ENCODE data around the gene PNP. TPM values are rescaled to one million over a fixed set of nuclear protein-coding genes. Genes with fewer than 3 reads are reported as not detected.

The PNP gene
- total and polyA plus RNA-seq, 4 donors: 15.5 to 119 (median 37.0) TPM

- H3K9ac ChIP-seq (ENCODE audit: insufficient read depth in 1 of 2, low read length in 2 of 2): peak overlapping the region; percentile 87 to 93
- no peak for TF ChIP-seq CTCF (IDR thresholded peaks at IDR 0.05; ENCODE audit: control extremely low read depth, extremely low read depth)
- H3K4me1 ChIP-seq (ENCODE audit: control insufficient read depth in 5 of 5, insufficient read depth in 5 of 5, low read length in 5 of 5): peaks cover 0 to 20% (median 12%) of the 10 kb centered on the region in 5 donors
- H3K9me3 ChIP-seq (ENCODE audit: control insufficient read depth in 4 of 4, insufficient read depth in 3 of 4, low read length in 3 of 4): no peaks in the 10 kb centered on the region
- peaks cover 20 to 39% (median 30%) of the 10 kb centered on the region in 4 donors for H3K36me3 ChIP-seq (ENCODE audit: control insufficient read depth in 4 of 4, insufficient read depth in 4 of 4, low read length in 4 of 4)
- 1% methylated on average over 39 of the region's 39 CpGs for WGBS, 2 donors
- DNase-seq (peak in 1 of 3 donors; percentile 20), ATAC-seq (ENCODE audit: insufficient read depth, low FRiP score) (peak; percentile 67)
- peak overlapping the region; percentile 74 for H3K4me3 ChIP-seq
- H3K27ac ChIP-seq (ENCODE audit: low read depth in 1 of 2, low read length in 1 of 2): peak overlapping the region; percentile 96
- no peaks in the 10 kb centered on the region for H3K27me3 ChIP-seq (ENCODE audit: control insufficient read depth in 3 of 3, insufficient read depth in 3 of 3, low read length in 2 of 3)
Measured at GRCh38 chr14:20455355-20456300, 13.6 kb upstream of the PNP start.

GRCh38 chr14:20456971-20457370, 12.2 kb upstream of the PNP start:
- no peak overlapping the region for H3K4me3 ChIP-seq
- H3K27ac ChIP-seq (ENCODE audit: low read depth in 1 of 2, low read length in 1 of 2): no peak overlapping the region
- peaks cover 0 to 22% (median 13%) of the 10 kb centered on the region in 5 donors for H3K4me1 ChIP-seq (ENCODE audit: control insufficient read depth in 5 of 5, insufficient read depth in 5 of 5, low read length in 5 of 5)
- ATAC-seq (ENCODE audit: insufficient read depth, low FRiP score): no peak
- WGBS, 2 donors: 28 to 64% methylated on average over 13 of the region's 13 CpGs
- H3K27me3 ChIP-seq (ENCODE audit: control insufficient read depth in 3 of 3, insufficient read depth in 3 of 3, low read length in 2 of 3): no peaks in the 10 kb centered on the region
- H3K9ac ChIP-seq (ENCODE audit: insufficient read depth in 1 of 2, low read length in 2 of 2): peak overlapping the region in 1 of 2 donors; percentile 28
- no peak for DNase-seq
- no peak for TF ChIP-seq CTCF (IDR thresholded peaks at IDR 0.05; ENCODE audit: control extremely low read depth, extremely low read depth)
- peaks cover 17 to 37% (median 27%) of the 10 kb centered on the region in 4 donors for H3K36me3 ChIP-seq (ENCODE audit: control insufficient read depth in 4 of 4, insufficient read depth in 4 of 4, low read length in 4 of 4)
- no peaks in the 10 kb centered on the region for H3K9me3 ChIP-seq (ENCODE audit: control insufficient read depth in 4 of 4, insufficient read depth in 3 of 4, low read length in 3 of 4)

GRCh38 chr14:20458031-20458789, 11.0 kb upstream of the PNP start:
- no peak for TF ChIP-seq CTCF (IDR thresholded peaks at IDR 0.05; ENCODE audit: control extremely low read depth, extremely low read depth)
- no peak overlapping the region for H3K27ac ChIP-seq (ENCODE audit: low read depth in 1 of 2, low read length in 1 of 2)
- no peak overlapping the region for H3K9ac ChIP-seq (ENCODE audit: insufficient read depth in 1 of 2, low read length in 2 of 2)

More at GRCh38 chr14:20458031-20458789, 11.0 kb upstream of the PNP start:
- 62 to 69% methylated on average over 8 of the region's 8 CpGs for WGBS, 2 donors
- Histone ChIP-seq H3K4me1 (ENCODE audit: control insufficient read depth in 5 of 5, insufficient read depth in 5 of 5, low read length in 5 of 5) (peaks cover 0 to 22% (median 13%) of the 10 kb centered on the region in 5 donors), H3K36me3 (ENCODE audit: control insufficient read depth in 4 of 4, insufficient read depth in 4 of 4, low read length in 4 of 4) (peaks cover 12 to 32% (median 25%) of the 10 kb centered on the region in 4 donors), H3K4me3 (no peak overlapping the region), H3K9me3 (ENCODE audit: control insufficient read depth in 4 of 4, insufficient read depth in 3 of 4, low read length in 3 of 4) (no peaks in the 10 kb centered on the region), H3K27me3 (ENCODE audit: control insufficient read depth in 3 of 3, insufficient read depth in 3 of 3, low read length in 2 of 3) (no peaks in the 10 kb centered on the region)
- ATAC-seq (ENCODE audit: insufficient read depth, low FRiP score) (no peak), DNase-seq (no peak)
